ENCODE results near the gene RDH14.

Gene RDH14

DNA sequence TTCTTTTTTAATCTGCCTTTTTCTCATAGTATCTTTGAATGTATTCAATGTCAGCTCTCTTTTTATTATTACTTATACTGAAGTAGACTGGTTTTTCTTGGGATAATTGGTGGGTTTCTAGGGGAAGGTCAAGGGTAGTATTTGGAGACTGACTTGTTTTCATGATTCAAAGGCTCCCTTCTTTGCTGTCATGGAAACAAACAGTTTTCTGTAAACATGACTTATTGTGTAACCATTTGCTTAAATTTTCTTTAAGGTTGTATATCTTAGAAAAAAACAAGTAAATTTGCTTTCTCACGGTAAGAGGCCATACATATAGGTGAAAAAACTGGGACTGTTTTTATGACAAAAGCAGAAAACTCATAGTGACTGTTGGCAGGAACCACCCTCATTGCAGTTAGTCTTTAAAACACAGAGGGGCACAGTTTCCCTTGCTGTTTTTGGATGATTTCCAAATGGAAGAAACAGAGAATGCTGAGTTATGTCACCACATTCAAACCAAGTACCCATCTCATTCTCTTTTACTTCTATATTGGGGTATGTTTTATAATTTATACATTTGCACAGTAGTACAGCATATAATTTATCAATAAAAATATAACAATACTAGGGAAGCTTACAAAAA lies 5.8 kb upstream of the RDH14 start:
- no peaks in the 10 kb centered on the region for H3K4me1 ChIP-seq (ENCODE audit: control insufficient read depth, insufficient read depth, low read length, poor library complexity, severe bottlenecking)
- no peaks in the 10 kb centered on the region for H3K36me3 ChIP-seq (ENCODE audit: control insufficient read depth, insufficient read depth, low read length)
- H3K4me3 ChIP-seq (ENCODE audit: extremely low read depth, insufficient read depth, low read length, poor library complexity, severe bottlenecking), result no peak overlapping the region
- peaks cover 3% of the 10 kb centered on the region for H3K9me3 ChIP-seq (ENCODE audit: control insufficient read depth, low read length)
- no peak overlapping the region for H3K27ac ChIP-seq (ENCODE audit: low read depth, low read length, severe bottlenecking)
- 100% methylated on average over 1 of the region's 1 CpG; no CpG with 5 or more reads in 1 of the 2 experiments for WGBS, 2 experiments (ENCODE audit: insufficient coverage in 2 of 2)

DNA sequence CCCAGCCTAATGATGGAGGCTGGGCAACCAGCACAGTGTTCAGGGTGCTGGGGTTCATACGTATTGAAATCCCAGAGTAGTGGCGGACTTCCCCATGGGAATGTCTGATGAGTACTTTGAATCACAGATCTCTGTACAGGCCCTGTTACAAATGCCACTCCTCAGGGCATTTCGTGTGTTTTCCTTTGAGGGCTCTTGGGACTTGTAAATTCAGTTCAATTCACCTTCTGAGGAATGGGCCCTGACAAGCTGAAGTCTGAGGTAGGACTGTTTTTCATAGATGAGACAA lies 288 bp upstream of the RDH14 start:
- Histone ChIP-seq H3K27ac (ENCODE audit: low read depth, low read length, severe bottlenecking) (no peak overlapping the region), H3K9me3 (ENCODE audit: control insufficient read depth, low read length) (peaks cover 3% of the 10 kb centered on the region), H3K4me3 (ENCODE audit: extremely low read depth, insufficient read depth, low read length, poor library complexity, severe bottlenecking) (peak overlapping the region; percentile 69), H3K36me3 (ENCODE audit: control insufficient read depth, insufficient read depth, low read length) (peaks cover 8% of the 10 kb centered on the region), H3K4me1 (ENCODE audit: control insufficient read depth, insufficient read depth, low read length, poor library complexity, severe bottlenecking) (peaks cover 7% of the 10 kb centered on the region)
- 0 to 6% methylated on average over 2 of the region's 3 CpGs for WGBS, 2 experiments (ENCODE audit: insufficient coverage in 2 of 2)

DNA sequence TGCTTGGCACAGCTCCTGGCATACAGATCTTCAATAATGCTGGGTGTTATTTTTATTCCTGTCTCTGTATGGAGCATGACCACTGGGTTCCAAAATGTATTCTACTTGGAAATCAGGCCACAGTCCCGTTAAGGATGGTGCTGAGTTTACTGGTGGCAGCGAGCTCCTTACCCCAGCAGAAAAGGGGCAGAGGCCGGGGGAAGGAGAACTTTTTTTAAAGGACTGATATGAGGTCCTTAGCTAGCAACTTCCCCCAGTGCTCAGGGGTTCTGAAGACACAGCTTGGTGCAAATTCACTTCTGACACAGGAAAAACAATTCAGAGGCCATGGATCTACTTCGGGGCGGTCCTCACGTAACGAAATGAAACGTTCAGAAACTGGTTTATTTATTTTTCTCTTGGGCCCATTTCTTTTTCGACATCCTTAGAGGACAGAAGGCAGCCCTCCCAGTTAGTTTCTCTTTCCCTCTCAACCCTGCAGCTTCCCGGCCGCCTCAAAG lies 872 bp downstream of the RDH14 start:
- Histone ChIP-seq H3K27ac (ENCODE audit: low read depth, low read length, severe bottlenecking) (peak overlapping the region; percentile 72), H3K4me3 (ENCODE audit: extremely low read depth, insufficient read depth, low read length, poor library complexity, severe bottlenecking) (peak overlapping the region; percentile 69), H3K36me3 (ENCODE audit: control insufficient read depth, insufficient read depth, low read length) (peaks cover 17% of the 10 kb centered on the region), H3K9me3 (ENCODE audit: control insufficient read depth, low read length) (peaks cover 3% of the 10 kb centered on the region), H3K4me1 (ENCODE audit: control insufficient read depth, insufficient read depth, low read length, poor library complexity, severe bottlenecking) (peaks cover 7% of the 10 kb centered on the region)
- 7 to 12% methylated on average over 11 of the region's 11 CpGs for WGBS, 2 experiments (ENCODE audit: insufficient coverage in 2 of 2)

DNA sequence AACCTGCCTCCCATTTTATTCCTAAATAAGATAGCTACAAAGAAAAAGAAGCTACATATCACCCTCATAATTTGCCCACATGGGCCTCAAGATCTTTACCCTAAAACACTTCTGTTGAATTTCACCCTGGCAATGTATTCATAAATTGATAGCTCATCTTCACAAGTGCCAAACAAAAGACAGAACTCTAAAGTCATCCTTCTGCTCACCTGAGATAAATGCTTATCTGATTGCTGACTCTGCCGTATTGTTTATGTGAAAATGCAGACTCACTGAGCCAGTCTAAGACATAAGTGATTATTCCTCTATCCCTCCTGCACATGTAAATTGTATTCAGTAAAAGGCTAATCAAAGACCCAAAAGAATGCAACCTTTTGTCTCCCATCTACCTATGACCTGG lies 2.0 kb downstream of the RDH14 start:
- peaks cover 24% of the 10 kb centered on the region for H3K36me3 ChIP-seq (ENCODE audit: control insufficient read depth, insufficient read depth, low read length)
- H3K9me3 ChIP-seq (ENCODE audit: control insufficient read depth, low read length), result no peaks in the 10 kb centered on the region
- no CpG with 5 or more reads among the region's 1 CpG for WGBS, 2 experiments (ENCODE audit: insufficient coverage in 2 of 2)
- H3K4me3 ChIP-seq (ENCODE audit: extremely low read depth, insufficient read depth, low read length, poor library complexity, severe bottlenecking), result no peak overlapping the region
- no peak overlapping the region for H3K27ac ChIP-seq (ENCODE audit: low read depth, low read length, severe bottlenecking)
- peaks cover 7% of the 10 kb centered on the region for H3K4me1 ChIP-seq (ENCODE audit: control insufficient read depth, insufficient read depth, low read length, poor library complexity, severe bottlenecking)

DNA sequence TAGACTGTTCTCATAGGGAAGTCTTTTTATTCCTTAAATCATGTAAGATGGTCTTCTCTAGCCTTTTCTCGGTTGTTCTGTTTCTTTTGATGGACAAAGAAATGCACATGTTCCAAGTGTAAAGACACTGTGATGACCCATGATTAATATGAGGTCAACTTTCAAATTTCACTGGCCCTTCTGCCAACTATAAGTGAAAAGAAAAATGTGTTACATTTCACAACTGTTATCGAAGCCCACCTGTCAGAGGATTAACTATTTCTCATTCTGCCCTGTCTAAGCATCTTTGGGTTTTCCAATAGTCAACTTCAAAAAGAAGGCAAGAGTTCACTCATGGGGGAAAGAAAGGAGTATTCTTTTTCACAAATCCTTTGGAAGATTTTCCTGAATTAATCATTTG lies 3.3 kb downstream of the RDH14 start:
- no peak overlapping the region for H3K4me3 ChIP-seq (ENCODE audit: extremely low read depth, insufficient read depth, low read length, poor library complexity, severe bottlenecking)
- WGBS, 2 experiments (ENCODE audit: insufficient coverage in 2 of 2), result 80% methylated on average over 1 of the region's 2 CpGs; no CpG with 5 or more reads in 1 of the 2 experiments
- H3K9me3 ChIP-seq (ENCODE audit: control insufficient read depth, low read length), result no peaks in the 10 kb centered on the region

DNA sequence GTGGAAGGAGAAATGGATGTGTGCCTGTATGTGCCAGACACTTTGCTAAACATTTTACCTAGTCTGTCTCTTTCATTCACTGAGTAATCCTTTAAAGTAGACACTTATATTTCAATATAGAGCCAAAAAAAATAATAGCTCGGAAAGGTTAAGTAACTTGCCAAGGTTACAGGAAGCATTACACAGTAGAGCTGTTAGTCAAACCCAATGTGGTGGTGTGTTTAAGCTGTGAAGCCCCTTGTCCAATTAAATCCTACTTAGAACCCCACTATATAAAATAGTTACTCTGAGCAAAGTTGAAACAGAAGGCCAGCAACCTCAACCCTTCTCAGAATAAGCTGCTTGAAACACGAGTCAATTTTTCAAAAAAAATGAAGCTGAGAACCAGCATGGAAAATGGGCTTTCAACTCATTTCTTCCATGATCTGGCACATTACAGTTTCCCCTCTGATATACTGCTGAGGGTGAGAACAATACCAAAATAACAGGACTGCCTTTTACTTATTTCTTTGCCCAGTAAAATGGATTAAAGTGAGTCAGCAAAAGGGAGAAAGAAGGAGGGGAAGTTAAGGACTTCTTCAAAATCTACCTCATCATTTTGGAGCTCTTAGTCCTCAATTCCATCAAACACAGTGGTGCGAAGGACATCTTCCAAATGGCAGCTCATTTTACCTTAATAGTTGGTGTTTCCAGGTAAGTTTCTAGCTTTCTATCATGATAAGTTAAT lies 7.9 kb downstream of the RDH14 start:
- no peak overlapping the region for H3K4me3 ChIP-seq (ENCODE audit: extremely low read depth, insufficient read depth, low read length, poor library complexity, severe bottlenecking)
- H3K4me1 ChIP-seq (ENCODE audit: control insufficient read depth, insufficient read depth, low read length, poor library complexity, severe bottlenecking), result no peaks in the 10 kb centered on the region
- peaks cover 20% of the 10 kb centered on the region for H3K36me3 ChIP-seq (ENCODE audit: control insufficient read depth, insufficient read depth, low read length)
- H3K27ac ChIP-seq (ENCODE audit: low read depth, low read length, severe bottlenecking), result no peak overlapping the region
- 80% methylated on average over 1 of the region's 3 CpGs; no CpG with 5 or more reads in 1 of the 2 experiments for WGBS, 2 experiments (ENCODE audit: insufficient coverage in 2 of 2)
- H3K9me3 ChIP-seq (ENCODE audit: control insufficient read depth, low read length), result no peaks in the 10 kb centered on the region

More for the DNA sequence above, 3.3 kb downstream of the RDH14 start:
- H3K27ac ChIP-seq (ENCODE audit: low read depth, low read length, severe bottlenecking), result no peak overlapping the region
- peaks cover 7% of the 10 kb centered on the region for H3K4me1 ChIP-seq (ENCODE audit: control insufficient read depth, insufficient read depth, low read length, poor library complexity, severe bottlenecking)
- peaks cover 24% of the 10 kb centered on the region for H3K36me3 ChIP-seq (ENCODE audit: control insufficient read depth, insufficient read depth, low read length)

DNA sequence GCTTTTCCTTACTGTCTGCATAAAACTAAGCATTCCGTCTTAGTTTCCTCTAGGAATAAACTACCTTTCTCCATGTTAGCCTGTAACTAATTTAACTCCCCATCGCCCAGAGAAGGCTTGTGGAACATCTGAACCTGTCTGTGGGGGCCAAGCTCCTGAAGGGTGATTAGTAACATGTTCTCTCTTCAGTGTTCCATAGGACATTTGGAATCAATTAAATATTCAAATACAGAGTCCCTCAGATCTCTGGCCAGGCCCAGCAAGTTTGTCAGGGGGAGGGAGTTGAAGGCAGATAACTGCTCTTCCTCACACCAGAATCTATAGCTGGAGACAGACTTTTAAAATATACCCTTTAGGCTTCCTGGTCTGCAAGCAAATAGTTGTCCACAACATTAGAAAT lies 8.8 kb downstream of the RDH14 start:
- no peak overlapping the region for H3K4me3 ChIP-seq (ENCODE audit: extremely low read depth, insufficient read depth, low read length, poor library complexity, severe bottlenecking)
- H3K4me1 ChIP-seq (ENCODE audit: control insufficient read depth, insufficient read depth, low read length, poor library complexity, severe bottlenecking), result peaks cover 5% of the 10 kb centered on the region
- H3K9me3 ChIP-seq (ENCODE audit: control insufficient read depth, low read length), result no peaks in the 10 kb centered on the region
- WGBS, 2 experiments (ENCODE audit: insufficient coverage in 2 of 2), result 100% methylated on average over 1 of the region's 2 CpGs; no CpG with 5 or more reads in 1 of the 2 experiments
- no peak overlapping the region for H3K27ac ChIP-seq (ENCODE audit: low read depth, low read length, severe bottlenecking)
- peaks cover 19% of the 10 kb centered on the region for H3K36me3 ChIP-seq (ENCODE audit: control insufficient read depth, insufficient read depth, low read length)

DNA sequence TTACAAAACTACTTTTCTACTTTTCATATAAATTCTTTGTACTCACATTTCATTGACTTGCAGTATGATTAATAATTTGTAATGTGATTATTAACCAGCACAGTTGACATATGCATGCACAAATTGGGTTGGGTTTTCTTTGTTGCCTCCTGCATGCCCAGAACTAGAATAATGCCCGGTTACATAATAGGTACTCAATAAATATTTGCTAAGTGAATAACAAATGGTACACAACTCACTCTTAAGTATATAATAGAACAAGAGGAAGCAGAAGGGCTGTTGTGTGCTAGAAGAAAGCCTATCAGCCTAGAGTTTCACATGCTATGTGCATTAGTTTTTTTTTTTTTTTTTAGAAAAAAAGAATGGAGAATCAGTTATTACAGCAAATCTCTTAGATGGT lies 9.3 kb downstream of the RDH14 start:
- no CpG with 5 or more reads among the region's 1 CpG for WGBS, 2 experiments (ENCODE audit: insufficient coverage in 2 of 2)
- no peak overlapping the region for H3K4me3 ChIP-seq (ENCODE audit: extremely low read depth, insufficient read depth, low read length, poor library complexity, severe bottlenecking)
- no peaks in the 10 kb centered on the region for H3K9me3 ChIP-seq (ENCODE audit: control insufficient read depth, low read length)
- H3K27ac ChIP-seq (ENCODE audit: low read depth, low read length, severe bottlenecking), result no peak overlapping the region
- H3K4me1 ChIP-seq (ENCODE audit: control insufficient read depth, insufficient read depth, low read length, poor library complexity, severe bottlenecking), result peaks cover 7% of the 10 kb centered on the region
- H3K36me3 ChIP-seq (ENCODE audit: control insufficient read depth, insufficient read depth, low read length), result peaks cover 16% of the 10 kb centered on the region

DNA sequence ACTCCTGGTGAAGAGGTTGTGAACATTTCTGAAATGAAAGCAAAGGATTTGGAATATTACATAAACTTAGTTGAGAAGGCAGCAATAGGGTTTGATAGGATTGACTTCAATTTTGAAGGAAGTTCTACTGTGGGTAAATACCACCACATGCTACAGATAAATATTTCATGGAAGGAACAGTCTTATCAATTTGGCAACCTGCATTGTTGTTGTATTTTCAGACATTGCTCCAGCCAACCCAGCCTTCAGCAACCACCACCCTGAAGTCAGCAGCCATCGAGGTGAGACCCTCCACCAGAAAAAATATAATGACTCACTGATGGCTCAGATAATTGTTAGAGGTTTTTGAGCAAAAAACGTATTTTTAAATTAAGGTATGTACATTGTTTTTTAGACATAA lies 10.0 kb downstream of the RDH14 start:
- Histone ChIP-seq H3K4me1 (ENCODE audit: control insufficient read depth, insufficient read depth, low read length, poor library complexity, severe bottlenecking) (peaks cover 7% of the 10 kb centered on the region), H3K9me3 (ENCODE audit: control insufficient read depth, low read length) (no peaks in the 10 kb centered on the region), H3K4me3 (ENCODE audit: extremely low read depth, insufficient read depth, low read length, poor library complexity, severe bottlenecking) (no peak overlapping the region), H3K27ac (ENCODE audit: low read depth, low read length, severe bottlenecking) (no peak overlapping the region), H3K36me3 (ENCODE audit: control insufficient read depth, insufficient read depth, low read length) (peaks cover 13% of the 10 kb centered on the region)
- WGBS, 2 experiments (ENCODE audit: insufficient coverage in 2 of 2), result no CpG with 5 or more reads among the region's 2 CpGs

DNA sequence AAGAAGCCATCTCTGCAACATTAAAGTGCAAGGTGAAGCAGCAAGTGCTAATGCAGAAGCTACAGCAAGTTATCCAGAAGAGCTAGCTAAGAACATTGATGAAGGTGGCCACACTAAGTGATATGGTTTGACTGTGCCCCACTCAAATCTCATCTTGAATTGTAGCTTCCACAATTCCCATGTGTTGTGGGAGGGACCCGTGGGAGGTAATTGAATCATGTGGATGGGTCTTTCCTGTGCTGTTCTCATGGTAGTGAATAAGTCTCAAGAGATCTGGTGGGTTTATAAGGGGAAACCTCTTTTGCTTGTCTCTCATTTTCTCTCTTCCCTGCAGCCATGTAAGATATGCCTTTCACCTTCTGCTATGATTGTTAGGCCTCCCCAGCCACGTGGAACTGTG lies 11.4 kb downstream of the RDH14 start:
- Histone ChIP-seq H3K4me3 (ENCODE audit: extremely low read depth, insufficient read depth, low read length, poor library complexity, severe bottlenecking) (no peak overlapping the region), H3K36me3 (ENCODE audit: control insufficient read depth, insufficient read depth, low read length) (peaks cover 1% of the 10 kb centered on the region), H3K27ac (ENCODE audit: low read depth, low read length, severe bottlenecking) (no peak overlapping the region), H3K4me1 (ENCODE audit: control insufficient read depth, insufficient read depth, low read length, poor library complexity, severe bottlenecking) (peaks cover 7% of the 10 kb centered on the region), H3K9me3 (ENCODE audit: control insufficient read depth, low read length) (no peaks in the 10 kb centered on the region)
- WGBS, 2 experiments (ENCODE audit: insufficient coverage in 2 of 2), result 89 to 100% methylated on average over 1 of the region's 2 CpGs

DNA sequence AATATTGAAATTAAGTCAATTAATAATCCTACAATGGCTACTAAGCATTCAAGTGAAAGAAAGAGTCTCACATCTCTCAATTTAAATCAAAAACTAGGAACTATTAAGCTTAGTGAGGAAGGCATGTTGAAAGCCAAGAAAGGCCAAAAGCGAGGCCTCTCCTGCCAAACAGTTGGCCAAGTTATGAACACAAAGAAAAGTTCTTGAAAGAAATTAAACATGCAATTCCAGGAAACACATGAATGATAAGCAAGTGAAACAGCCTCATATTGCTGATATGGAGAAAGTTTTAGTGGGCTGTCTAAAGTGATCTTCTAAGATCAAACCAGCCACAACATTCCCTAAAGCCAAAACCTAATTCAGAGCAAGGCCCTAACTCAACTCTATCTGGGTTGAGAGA lies 11.8 kb downstream of the RDH14 start:
- H3K4me3 ChIP-seq (ENCODE audit: extremely low read depth, insufficient read depth, low read length, poor library complexity, severe bottlenecking), result no peak overlapping the region
- no peaks in the 10 kb centered on the region for H3K36me3 ChIP-seq (ENCODE audit: control insufficient read depth, insufficient read depth, low read length)
- H3K9me3 ChIP-seq (ENCODE audit: control insufficient read depth, low read length), result no peaks in the 10 kb centered on the region
- H3K27ac ChIP-seq (ENCODE audit: low read depth, low read length, severe bottlenecking), result no peak overlapping the region
- WGBS, 2 experiments (ENCODE audit: insufficient coverage in 2 of 2), result 80% methylated on average over 1 of the region's 1 CpG; no CpG with 5 or more reads in 1 of the 2 experiments
- H3K4me1 ChIP-seq (ENCODE audit: control insufficient read depth, insufficient read depth, low read length, poor library complexity, severe bottlenecking), result peaks cover 7% of the 10 kb centered on the region

Data from mesodermal cell (in vitro differentiated cells).